GM21381 (cell line): ENCODE results near the gene RHOJ.
A peak's percentile ranks its signal among the peaks of the same experiment; 100 is the strongest.
"Not testable (repeated sequence)": the region's sequence is repeated elsewhere in the genome, so short reads cannot be mapped to it uniquely, and the experiment has no call there.

Source experiments
- ATAC-seq: cut with Tn5 transposase; IDR thresholded peaks from one replicate; pipeline ENCODE4 v1.9.1; 2021; ENCODE audit warnings: mild to moderate bottlenecking, moderate library complexity; ENCODE audit not compliant: unreplicated experiment

Gene RHOJ

DNA sequence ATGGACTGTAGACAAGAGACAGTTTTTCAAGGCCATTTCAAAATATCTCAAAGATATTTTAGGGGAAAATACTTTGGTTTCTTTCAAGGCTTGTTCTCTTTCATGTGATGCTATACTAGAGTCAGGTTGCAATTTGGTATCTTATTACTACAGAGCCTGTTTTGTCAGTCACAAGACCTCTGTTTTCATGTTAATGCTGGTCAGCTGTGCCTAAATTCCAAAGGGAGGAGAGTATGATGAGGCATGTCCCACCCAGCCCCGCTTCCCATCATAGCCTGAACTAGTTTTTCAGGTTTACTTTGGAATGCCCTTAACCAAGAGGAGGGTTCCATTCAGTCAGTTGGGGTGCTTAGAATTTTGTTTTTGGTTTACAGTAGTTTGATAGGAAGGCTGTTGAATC lies 61.9 kb downstream of the RHOJ start:
- no peak for ATAC-seq

DNA sequence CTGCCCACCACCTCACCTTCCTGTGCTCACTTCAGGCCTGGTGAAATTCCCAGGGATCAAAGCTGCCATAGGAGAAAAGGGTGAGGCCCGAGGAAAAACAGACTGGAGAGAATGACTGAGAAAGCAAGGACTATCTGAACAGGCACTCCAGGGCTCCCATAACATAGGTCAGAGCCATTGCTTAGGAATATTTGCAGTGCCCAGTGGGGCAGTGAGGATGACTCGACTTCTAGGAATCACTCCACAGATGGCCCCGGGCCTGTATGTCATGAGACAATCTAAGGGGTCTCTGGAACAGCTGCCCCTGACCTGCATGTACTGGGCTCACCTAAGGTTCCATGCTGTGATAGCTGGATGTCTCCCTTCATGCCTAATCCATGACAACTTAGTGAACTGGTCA lies 62.9 kb downstream of the RHOJ start:
- ATAC-seq: no peak

DNA sequence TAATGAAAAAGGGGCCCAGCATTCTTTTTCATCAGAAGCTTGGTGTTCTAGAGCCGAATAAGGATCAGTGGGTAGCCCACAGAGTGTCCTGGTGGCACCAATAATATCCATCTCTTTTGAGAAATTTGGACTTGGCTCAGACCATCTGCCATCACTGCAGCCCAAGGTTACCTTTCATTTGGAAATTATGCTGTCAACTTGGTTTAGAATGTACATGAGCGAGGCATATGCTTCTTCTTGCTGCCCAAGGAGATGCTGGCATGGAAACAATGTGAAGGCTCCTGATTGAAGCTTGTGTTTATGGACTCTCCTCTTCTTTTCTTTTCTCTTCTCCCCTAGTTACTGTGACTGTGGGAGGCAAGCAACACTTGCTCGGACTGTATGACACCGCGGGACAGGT lies 64.5 kb downstream of the RHOJ start:
- ATAC-seq: no peak

DNA sequence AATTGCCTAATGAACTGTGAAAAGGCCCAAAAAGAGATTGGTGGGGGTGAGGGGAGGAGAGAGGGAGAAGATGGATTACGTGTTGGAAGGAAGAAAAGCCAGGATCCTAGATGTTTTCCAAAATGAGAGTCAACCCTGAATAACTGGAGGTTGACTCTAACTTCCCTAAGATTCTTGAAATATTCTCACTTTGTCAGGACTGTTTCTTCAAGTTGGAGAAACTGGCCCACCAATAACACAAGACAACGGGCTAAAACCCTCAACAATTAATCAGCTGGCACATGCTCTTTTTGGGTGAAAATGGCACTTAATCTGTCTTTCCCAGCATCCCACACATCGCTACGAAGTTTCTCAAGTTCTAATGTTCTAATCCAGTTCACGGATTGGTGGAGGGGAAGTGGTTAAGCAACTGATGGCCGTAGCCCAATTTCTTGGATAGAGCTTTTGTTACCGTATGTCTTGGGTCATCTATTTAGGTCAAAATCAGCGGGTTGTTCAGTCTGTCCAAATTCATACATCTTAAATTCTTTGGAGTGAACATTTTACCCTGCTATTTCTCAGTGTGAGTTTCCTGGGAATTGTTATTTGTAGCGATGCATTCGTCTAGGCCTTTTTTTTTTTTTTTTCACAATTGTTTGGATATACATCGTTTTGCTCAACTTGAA lies 65.5 kb downstream of the RHOJ start:
- ATAC-seq: no peak

DNA sequence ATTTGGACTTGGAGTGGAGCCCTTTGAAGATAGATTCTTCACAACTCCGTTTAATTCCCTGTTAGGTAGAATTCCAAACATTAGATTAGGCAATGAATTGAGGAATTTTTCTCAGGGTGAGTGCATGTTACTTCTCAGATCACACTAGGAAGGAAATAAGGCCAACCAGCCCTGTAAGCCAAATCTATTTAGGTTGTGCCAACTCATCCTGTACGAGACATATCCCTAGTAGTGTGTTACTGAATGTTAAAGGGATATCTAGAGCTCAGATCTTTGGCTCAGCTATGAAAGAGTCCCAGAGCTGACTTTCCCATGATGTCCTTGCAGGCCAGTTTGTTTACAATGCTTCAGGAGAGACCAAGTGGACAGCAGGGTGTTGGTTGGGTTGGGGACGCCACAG lies 68.9 kb downstream of the RHOJ start:
- no peak for ATAC-seq

DNA sequence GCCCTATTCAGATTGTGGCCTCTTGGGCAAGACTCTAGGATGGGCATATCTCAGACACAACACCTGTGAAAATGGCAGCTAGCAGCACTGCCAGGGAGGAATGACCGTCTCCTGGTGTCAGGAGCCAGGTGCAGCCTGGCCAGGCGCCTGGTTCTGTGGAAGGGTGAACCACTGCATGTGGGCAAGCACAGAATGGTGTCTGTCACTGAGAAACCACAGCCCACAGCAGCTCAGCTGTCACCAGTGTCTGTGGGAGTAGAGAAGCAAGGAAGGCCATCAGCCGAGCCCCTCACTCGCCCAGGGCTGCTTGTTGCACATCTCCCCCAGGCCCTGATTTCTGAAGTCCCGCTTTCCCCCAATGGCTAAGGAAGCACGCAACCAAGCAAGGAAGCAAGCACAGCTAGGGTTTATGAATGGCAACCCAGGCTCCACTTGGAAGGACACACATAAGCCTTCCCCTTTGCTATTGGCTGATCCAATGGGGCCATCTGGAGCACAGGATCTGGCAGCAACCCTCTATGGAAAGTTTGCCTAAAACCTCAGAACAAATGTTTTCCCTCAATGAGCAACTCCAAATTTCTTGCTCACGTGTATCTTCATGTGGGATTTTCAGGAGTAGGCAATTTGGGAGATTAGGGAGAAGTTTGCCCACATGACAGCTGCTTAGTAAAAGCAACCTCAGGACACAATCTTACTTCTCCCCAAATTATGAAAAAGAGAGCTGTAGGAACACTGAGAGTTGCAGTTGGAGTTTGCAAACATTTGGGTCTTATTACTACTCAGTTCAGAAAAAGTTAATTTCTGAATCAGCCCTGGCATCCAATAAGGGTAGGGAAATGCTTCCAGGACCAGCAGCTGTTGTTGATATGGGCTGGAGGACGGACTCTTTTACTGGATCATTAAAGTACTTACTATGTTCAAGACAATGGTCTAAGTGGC lies 69.7 kb downstream of the RHOJ start:
- no peak for ATAC-seq

DNA sequence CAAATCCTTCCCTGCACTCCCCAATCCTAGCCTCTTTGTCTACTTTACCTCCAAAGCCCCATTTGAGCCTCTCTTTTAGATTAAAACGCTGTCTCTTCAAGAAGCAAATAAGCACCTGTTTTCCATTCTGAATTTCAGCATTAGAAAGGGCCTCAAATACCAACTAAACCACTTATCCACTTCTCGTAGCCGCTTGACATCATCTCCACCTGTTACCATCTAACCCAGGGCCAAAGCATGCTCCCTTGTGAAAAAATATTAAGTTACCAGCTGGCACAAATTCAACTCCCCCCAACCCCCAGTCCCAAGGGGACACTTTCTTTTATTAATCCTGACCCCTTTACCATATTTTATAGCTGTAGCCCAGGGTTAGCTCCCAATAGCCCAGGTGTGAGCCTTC lies 71.4 kb downstream of the RHOJ start:
- ATAC-seq: no peak

DNA sequence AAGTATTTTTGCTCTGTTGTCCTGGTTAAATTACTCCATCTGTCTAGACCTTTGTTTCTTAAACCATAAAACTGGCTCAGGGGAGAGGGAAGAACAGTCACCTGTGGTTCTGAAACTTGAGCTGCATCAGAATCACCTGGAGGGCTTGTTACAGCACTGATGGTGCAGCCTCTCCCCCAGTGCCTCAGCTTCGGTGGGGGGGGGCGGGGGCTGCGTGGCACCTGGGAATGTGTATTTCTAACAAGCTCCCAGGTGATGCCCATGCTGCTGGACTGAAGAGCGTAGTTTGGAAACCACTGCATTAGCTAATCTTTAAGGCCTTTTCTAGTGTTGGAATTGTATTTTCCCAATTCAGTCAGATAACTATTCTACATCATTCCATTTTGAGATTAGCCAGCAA lies 71.8 kb downstream of the RHOJ start:
- ATAC-seq: no peak

DNA sequence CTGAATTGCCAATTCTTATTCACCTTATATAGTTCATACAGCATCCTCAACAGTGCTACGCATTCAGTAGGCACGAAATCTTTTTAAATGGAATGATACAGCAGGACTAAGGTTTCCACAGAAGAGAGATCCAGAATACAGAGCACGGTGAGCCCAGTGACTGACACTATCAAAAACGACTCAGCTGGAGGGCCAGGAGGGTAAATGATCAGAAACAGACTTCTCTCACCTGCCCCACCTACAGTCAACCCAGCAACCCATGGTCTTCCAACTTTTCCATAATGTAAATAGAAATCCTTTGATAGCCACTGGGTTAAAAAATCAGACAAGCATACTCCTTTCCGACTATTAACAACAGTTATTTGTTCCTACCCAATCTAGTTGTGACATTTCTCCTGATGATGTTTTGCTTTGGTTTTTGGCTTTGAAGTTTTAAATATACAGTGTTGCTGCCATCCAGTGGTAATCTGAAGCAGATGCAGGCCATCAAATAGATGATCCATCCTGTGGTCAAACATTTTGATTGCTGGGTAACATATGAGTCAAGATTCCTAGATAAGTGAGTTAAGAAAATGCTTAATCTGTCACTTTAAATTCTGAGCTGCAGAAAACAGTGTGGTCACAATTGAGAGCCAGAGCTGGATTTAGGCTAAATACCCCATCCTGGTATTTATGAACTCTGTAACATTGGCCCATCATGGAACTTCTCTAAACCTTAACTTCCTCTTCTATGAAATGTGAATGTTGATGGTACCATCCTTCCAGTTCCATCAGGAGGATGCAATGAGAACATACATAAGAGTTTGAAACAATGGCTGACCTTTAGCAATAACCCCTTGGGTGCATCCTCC lies 72.5 kb downstream of the RHOJ start:
- no peak for ATAC-seq

DNA sequence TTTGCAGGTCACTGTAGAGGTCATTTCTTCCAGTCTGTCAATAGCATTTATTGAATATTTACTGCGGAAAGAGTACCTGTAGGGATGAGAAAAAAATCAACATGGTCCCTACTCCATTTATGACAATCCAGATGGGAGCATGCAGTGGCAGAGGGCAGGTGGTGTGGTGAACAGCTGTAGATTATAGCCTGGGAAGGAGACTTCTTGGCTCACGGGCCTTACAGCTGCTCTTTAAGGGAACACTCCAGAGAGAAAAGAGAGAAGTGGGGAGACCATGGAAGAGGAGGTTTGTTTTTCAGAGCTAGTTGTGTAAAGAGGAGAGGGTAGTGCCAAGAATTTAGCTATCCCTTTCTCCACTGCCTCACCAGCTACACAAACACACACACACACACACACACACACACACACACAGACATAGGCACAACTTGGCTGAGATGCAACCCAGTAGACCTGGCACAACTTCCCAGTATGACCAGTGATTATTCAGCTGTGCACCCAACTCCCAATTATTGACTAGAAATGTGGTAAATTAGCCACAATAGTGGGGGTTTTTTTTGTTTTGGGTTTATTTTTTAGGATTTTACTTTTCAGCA lies 73.4 kb downstream of the RHOJ start:
- ATAC-seq: no peak

DNA sequence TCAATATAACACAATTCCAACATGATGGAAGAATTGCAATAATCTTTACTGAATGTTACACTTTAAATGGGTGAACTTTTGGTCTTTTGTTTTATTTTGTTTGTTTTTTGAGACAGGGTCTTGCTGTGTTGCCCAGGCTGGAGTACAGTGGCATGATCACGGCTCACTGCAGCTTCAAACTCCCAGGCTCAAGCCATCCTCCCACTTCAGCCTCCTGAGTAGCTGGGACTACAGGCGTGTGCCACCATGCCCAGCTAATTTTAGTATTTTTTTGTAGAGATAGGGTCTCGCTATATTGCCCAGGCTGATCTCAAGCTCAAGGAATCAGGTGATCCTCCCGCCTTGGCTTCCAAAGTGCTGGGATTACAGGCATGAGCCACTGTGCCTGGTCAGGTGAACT lies 75.7 kb downstream of the RHOJ start:
- not testable (repeated sequence) for ATAC-seq

DNA sequence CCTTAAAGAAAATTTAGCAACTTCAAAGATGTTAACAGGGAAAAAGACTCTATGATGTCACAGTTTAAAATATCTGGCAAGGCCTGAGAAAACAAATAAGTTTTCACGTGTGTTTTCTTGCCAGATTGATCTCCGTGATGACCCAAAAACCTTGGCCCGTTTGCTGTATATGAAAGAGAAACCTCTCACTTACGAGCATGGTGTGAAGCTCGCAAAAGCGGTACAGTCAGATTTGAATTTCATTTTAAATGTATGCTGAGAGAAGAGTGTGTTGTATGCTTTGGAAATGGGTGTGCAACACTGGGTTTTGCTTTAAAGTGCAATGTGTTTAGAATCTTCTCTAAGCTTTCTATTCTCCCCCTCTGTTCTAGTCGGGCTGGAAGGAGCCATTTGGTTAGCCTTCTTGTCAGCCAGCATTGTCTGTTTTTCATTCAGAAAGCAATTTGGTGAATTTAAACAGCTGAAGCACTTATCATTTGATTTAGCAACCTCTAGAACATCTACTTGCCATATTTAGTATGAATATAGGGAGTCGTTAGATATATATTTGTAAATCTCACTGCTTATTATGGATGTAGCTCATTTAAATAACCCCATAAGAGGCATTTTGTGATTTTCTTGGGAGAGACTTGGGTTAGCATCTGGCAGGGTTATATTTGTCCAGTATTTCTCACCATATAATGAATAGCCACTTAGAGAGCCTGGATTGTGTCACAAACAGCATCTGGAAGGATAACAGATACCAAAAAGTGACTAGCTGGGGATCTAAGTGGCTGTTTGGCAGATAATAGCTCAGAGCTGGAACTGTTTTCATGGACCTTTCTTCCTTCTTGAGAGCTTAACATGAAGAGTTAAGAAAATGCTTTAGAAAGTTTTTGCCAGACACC lies 79.0 kb downstream of the RHOJ start:
- ATAC-seq: peak; percentile 58

DNA sequence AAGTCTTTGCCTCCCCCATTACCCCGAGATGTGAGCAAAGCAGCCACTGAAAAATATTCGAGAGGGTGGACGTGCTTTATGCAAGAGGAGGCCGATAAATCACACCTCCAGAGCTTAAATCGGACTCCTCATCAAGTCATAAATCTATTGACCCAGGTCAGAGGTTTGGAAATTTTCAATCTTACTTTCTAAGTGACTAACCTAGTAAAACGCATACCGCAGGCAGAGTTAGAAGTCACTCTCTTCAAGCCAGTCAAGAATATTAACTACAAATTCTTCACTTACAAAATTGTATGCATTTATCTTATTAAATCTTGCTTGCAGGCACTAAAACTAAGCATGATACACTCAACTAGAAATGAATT lies 79.6 kb downstream of the RHOJ start:
- ATAC-seq: no peak

DNA sequence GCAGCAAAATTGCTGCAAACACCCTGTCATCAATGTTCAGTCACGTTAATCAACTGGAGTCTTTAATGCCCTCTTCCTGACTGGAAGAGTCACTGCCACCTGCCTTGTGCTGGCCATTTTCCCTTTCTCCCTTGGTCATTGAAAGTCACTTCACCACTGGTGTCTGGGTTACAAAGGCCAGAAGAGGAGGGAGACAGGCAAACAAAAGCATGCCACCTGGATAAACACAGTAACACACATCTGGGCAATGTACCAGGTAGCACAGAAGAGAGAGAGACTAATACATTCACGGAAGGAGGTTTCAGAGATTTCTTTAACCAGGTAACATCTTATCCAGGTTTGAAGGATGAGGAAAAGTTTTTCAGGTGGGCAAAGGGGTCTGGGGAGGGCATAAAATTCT lies 81.8 kb downstream of the RHOJ start:
- ATAC-seq: no peak

DNA sequence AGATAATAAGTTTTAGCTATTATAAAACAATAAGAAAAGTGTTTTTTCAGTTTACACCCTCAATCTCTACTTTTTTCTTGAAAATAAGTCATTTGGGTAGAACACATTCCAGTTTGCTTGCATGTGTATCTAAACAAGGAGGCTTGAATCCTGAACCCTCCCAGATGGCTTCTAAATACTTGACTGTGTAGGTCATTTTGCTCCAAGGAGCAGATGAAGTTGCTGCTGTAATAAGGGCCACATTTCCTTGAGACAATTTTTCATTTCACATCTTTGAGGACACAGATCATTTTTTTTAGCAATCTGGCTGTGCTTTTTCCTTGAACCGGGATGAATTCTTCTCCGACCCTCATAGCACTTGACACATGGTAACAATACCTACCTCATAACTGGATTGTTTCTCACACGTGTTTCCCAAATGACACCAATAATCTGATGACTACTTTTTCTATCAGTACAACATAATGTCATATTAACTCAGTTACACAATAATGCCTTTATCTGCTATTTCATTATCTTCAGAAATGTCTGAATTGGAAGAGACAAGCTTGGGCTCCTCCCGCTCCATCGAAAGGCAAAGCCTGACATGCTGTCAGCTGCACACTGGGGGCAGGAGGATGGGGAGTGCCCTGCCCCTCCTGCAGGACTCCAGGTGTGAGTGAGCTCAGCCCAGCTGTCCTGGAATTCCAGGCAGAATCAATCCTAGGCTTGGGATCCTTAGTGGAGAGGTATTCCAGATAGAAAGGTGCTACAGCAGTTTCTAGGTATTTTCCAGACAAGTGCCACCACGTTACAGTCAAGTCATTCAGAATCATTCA lies 83.6 kb downstream of the RHOJ start:
- ATAC-seq: no peak

DNA sequence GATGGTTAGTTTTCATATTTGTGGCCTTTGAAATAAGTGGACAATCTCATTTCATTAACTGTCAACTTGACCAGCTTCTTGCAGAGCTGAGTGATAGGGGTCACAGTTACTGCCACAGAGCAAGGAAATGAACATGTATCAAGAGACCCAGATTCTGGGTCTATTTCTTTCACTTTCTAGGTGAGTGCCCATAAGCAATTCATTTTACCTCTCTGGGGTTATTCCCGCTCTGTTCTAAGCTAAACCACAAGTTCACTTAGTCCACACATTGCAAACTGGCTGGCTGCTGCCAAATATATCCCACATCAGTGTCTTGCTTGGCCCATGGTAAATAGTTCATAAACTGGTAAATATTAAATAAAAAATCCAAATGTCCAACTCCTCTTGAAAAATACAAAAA lies 84.6 kb downstream of the RHOJ start:
- no peak for ATAC-seq

DNA sequence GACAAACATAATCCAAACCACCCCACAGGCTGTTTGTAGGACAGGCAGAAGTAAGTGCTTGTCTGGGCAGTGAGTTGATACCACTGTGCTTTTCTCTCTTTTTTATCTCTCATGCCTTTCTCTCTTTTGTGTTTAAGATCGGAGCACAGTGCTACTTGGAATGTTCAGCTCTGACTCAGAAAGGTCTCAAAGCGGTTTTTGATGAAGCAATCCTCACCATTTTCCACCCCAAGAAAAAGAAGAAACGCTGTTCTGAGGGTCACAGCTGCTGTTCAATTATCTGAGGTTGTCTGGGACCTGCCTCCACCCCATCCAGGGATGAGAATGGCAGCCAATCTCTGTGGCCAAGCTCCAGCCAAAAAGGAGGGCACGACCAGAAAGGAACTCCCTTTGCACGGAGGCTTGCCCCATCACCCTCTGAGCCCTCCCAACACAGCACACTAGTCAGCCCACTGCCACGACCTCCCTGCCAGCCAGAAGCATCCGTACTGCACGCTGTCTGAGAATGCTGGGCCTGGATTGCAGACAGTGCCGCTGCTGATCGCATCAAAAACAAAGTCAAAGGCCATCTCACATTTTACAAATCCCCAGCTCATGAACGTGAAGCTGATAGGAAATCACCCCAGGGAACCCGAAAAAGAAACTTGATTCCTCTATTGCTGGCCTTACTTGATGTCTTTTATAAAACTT lies 86.6 kb downstream of the RHOJ start:
- ATAC-seq: no peak

DNA sequence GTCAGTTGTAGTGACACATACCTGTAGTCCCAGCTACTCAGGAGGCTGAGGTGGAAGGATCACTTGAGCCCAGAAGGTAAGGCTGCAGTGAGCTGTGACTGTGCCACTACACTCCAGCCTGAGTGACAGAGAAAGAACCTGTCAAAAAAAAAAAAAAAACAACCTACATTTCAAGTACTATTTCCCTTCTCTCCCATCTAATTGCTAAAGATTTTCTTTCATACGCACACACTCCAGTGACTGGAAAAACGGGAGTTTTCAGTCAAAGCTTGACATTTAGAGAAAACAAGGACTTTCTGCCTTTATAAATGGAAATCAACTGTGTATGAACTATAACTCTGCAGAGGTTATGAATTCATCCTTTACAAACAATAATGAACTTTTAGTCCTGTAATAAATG lies 88.6 kb downstream of the RHOJ start:
- ATAC-seq: no peak

DNA sequence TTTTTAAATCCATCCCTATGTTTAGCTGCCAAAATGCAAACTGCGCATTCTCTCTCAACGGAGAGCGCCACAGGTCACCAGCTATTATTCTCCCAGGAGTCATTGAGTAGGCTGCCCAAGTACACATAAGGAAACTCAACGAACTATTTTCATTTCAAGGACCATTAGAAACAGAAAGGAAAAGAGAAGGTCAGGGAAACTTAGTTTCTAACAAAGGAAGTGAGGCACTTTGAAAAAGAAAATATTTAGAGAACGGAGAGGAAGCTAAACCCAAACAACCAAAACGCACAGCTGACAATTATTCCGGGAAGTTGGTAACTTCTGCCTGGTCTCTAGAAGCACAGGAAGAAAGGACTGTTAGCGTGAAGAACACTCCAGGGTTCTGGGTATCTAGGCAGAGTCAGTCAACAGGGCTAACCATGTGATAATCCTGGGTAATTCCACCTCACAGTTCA lies 91.0 kb downstream of the RHOJ start:
- no peak for ATAC-seq
